Neuron (in vitro differentiated cells): ENCODE data around the gene TAF13.
"Not testable (repeated sequence)": the region's sequence is repeated elsewhere in the genome, so short reads cannot be mapped to it uniquely, and the experiment has no call there.

Experiments
- H2AFZ ChIP-seq: one replicate; pipeline ENCODE4 v1.6.1; 2013; ENCODE audit warnings: low read depth, mild to moderate bottlenecking, inconsistent platforms, low read length, moderate library complexity
- H3K27me3 ChIP-seq: one replicate; pipeline ENCODE4 v1.6.1; 2013; ENCODE audit warnings: low read length; ENCODE audit not compliant: insufficient read depth
- H3K36me3 ChIP-seq: one replicate; pipeline ENCODE4 v1.6.1; 2013; ENCODE audit warnings: low read length; ENCODE audit not compliant: insufficient read depth
- H3K4me1 ChIP-seq: one replicate; pipeline ENCODE4 v1.6.1; 2013; ENCODE audit warnings: low read length; ENCODE audit not compliant: insufficient read depth
- H3K4me3 ChIP-seq: 2 replicates; pipeline ENCODE4 v1.5.1; 2013; ENCODE audit warnings: mild to moderate bottlenecking, low read length, moderate library complexity
- H3K9me3 ChIP-seq: one replicate; pipeline ENCODE4 v1.6.1; 2013; ENCODE audit warnings: low read length

The TAF13 gene

GRCh38 chr1:109024646-109025045 is 51.2 kb downstream of the TAF13 start:
- no peak overlapping the region for H3K4me3 ChIP-seq
- H3K27me3 ChIP-seq: no peaks in the 10 kb centered on the region
- H2AFZ ChIP-seq: no peak overlapping the region
- peaks cover 11% of the 10 kb centered on the region for H3K36me3 ChIP-seq
- H3K4me1 ChIP-seq: no peaks in the 10 kb centered on the region
- no peaks in the 10 kb centered on the region for H3K9me3 ChIP-seq

GRCh38 chr1:109020693-109021257 is 55.0 kb downstream of the TAF13 start:
- Histone ChIP-seq H2AFZ (no peak overlapping the region), H3K4me1 (no peaks in the 10 kb centered on the region), H3K36me3 (peaks cover 26% of the 10 kb centered on the region)

GRCh38 chr1:109017719-109018118 is 58.1 kb downstream of the TAF13 start:
- H3K4me1 ChIP-seq, H2AFZ ChIP-seq, H3K9me3 ChIP-seq, H3K27me3 ChIP-seq, H3K4me3 ChIP-seq: not testable (repeated sequence)
- peaks cover 36% of the 10 kb centered on the region for H3K36me3 ChIP-seq

More at GRCh38 chr1:109020693-109021257, 55.0 kb downstream of the TAF13 start:
- H3K4me3 ChIP-seq: no peak overlapping the region
- no peaks in the 10 kb centered on the region for H3K27me3 ChIP-seq
- H3K9me3 ChIP-seq: peaks cover 4% of the 10 kb centered on the region

GRCh38 chr1:109017134-109017533 is 58.7 kb downstream of the TAF13 start:
- peaks cover 36% of the 10 kb centered on the region for H3K36me3 ChIP-seq
- peaks cover 4% of the 10 kb centered on the region for H3K9me3 ChIP-seq
- H3K27me3 ChIP-seq: no peaks in the 10 kb centered on the region
- H3K4me3 ChIP-seq: no peak overlapping the region
- no peaks in the 10 kb centered on the region for H3K4me1 ChIP-seq
- H2AFZ ChIP-seq: no peak overlapping the region
